ENCODE results near the gene ARHGEF7.

- TF ChIP-seq EZH2 (IDR thresholded peaks at IDR 0.05; ENCODE audit: low read length) (no peak), CTCF (optimal IDR thresholded peaks at IDR 0.05 in 1 of 3, IDR thresholded peaks at IDR 0.05 in 1 of 3, conservative IDR thresholded peaks at IDR 0.05 in 1 of 3; ENCODE audit: extremely low read depth in 1 of 3, insufficient read depth in 2 of 3, low read length in 3 of 3) (no peak)
Measured at GRCh38 chr13:111241006-111241755, 126.1 kb downstream of the ARHGEF7 start.
